Endothelial cell of umbilical vein (primary cell): ENCODE data around the gene ESYT2. TPM values are rescaled to one million over a fixed set of nuclear protein-coding genes. Genes with fewer than 3 reads are reported as not detected.

ENCODE experiments used
- BruUV-seq: library from RNA; stranded (reverse); fragments of 400-500 nt; replicated peaks from 2 replicates; lab custom pipeline; 2021; lab: Mats Ljungman, UMichigan
- CTCF ChIA-PET: fragments of 300-600, 350-600 bp; sonication (Branson Sonifier 250); formaldehyde crosslinking; loops from one replicate; lab custom pipeline; 2021; ENCODE audit warnings: antibody characterized with exemption, inconsistent platforms; lab: Charles Lee
- POLR2A ChIA-PET: fragments of 300-600, 350-600 bp; sonication (Branson Sonifier 250); formaldehyde crosslinking; loops from one replicate; lab custom pipeline; 2021; ENCODE audit warnings: antibody characterized with exemption, inconsistent platforms; lab: Charles Lee
- DNase-seq: peaks from one replicate; pipeline ENCODE4 v3.0.0-alpha.2; 2011; ENCODE audit warnings: low read depth, low spot score
- FAIRE-seq: peaks from 2 replicates; lab custom pipeline; 2011; peaks lifted over from hg19 to GRCh38; lab: Jason Lieb, UNC
- H2AFZ ChIP-seq: 2 replicates; pipeline ENCODE4 v1.6.0; 2012; ENCODE audit warnings: low read depth, low read length, control low read depth, inconsistent platforms
- H3K27ac ChIP-seq: 2 replicates; pipeline ENCODE4 v1.5.1; 2011; ENCODE audit warnings: low read depth, mild to moderate bottlenecking, control low read depth, low read length, moderate library complexity; ENCODE audit not compliant: insufficient read depth
- H3K27me3 ChIP-seq, 2 experiments: 2 replicates each; pipeline versions ENCODE4 v1.6.0 to v1.6.1; 2011; ENCODE audit warnings: low read length in 2 of 2, mixed read lengths in 1 of 2; ENCODE audit not compliant: control insufficient read depth in 2 of 2, insufficient read depth in 2 of 2
- H3K36me3 ChIP-seq, 2 experiments: 2 replicates in 1 of 2; 3 replicates in 1 of 2; pipeline ENCODE4 v1.5.1; 2011; ENCODE audit warnings: low read length in 2 of 2, mild to moderate bottlenecking in 1 of 2, moderate library complexity in 1 of 2; ENCODE audit not compliant: control insufficient read depth in 2 of 2, insufficient read depth in 2 of 2; ENCODE audit errors: extremely low read depth in 1 of 2
- H3K4me1 ChIP-seq: 3 replicates; pipeline ENCODE4 v1.5.1; 2011; ENCODE audit warnings: mild to moderate bottlenecking, low read length; ENCODE audit not compliant: control insufficient read depth, insufficient read depth; ENCODE audit errors: extremely low read depth
- H3K4me2 ChIP-seq: 2 replicates; pipeline ENCODE4 v1.6.1; 2011; ENCODE audit warnings: low read length, control low read depth, mixed read lengths; ENCODE audit not compliant: insufficient read depth
- H3K4me3 ChIP-seq, 3 experiments: fragments of 200-600 bp in 1 of 3; sonication (generic), shearing (Covaris generic) in 1 of 3; replicated peaks in 1 of 3; 2 replicates each; pipeline ENCODE4 v1.5.1; 2011 to 2016; ENCODE audit warnings: control low read depth in 3 of 3, low read length in 3 of 3, mild to moderate bottlenecking in 2 of 3, inconsistent platforms in 1 of 3, low read depth in 1 of 3, moderate library complexity in 1 of 3; ENCODE audit not compliant: insufficient read depth in 1 of 3
- H3K79me2 ChIP-seq: 2 replicates; pipeline ENCODE4 v1.6.0; 2012; ENCODE audit warnings: low read length, inconsistent platforms; ENCODE audit not compliant: control insufficient read depth, insufficient read depth
- H3K9ac ChIP-seq: replicated peaks from 2 replicates; pipeline ENCODE3; 2011; ENCODE audit warnings: low read length, control low read depth; ENCODE audit not compliant: insufficient read depth; ENCODE audit errors: extremely low read depth
- H3K9me1 ChIP-seq: replicated peaks from 3 replicates; pipeline ENCODE4 v1.6.0; 2011; ENCODE audit warnings: mild to moderate bottlenecking, low read length; ENCODE audit not compliant: control insufficient read depth, insufficient read depth; ENCODE audit errors: extremely low read depth
- H3K9me3 ChIP-seq: replicated peaks from 2 replicates; pipeline ENCODE4 v1.5.1; 2012; ENCODE audit warnings: low read length, inconsistent platforms; ENCODE audit not compliant: control insufficient read depth, insufficient read depth
- H4K20me1 ChIP-seq: replicated peaks from 2 replicates; pipeline ENCODE3; 2011; ENCODE audit warnings: mild to moderate bottlenecking, low read length; ENCODE audit not compliant: control insufficient read depth, insufficient read depth; ENCODE audit errors: extremely low read depth
- FOS ChIP-seq: IDR thresholded peaks from 2 replicates; pipeline ENCODE4 v1.6.1; 2011; ENCODE audit warnings: mild to moderate bottlenecking, low read length, moderate library complexity, borderline replicate concordance; ENCODE audit not compliant: insufficient read depth
- MYC ChIP-seq: IDR thresholded peaks from one replicate; pipeline ENCODE4 v1.6.1; 2011; ENCODE audit warnings: mild to moderate bottlenecking, low read depth, low read length
- POLR2AphosphoS5 ChIP-seq: IDR thresholded peaks from 2 replicates; pipeline ENCODE4 v1.6.1; 2012; ENCODE audit warnings: low read depth, mild to moderate bottlenecking, control low read depth, low read length, moderate library complexity; ENCODE audit not compliant: insufficient read depth
- dilution Hi-C: fragments of 300-500 bp; cut with MboI; formaldehyde crosslinking; loops from one replicate; pipeline ENCODE4 v1.15.0; 2019; ENCODE audit warnings: low sequenced_read_pairs; ENCODE audit not compliant: extremely low pct_ligation_motif_present
- intact Hi-C: fragments of 100-400 bp; cut with micrococcal nuclease; formaldehyde crosslinking; loops from one replicate; pipeline ENCODE4 v1.10.0; 2022
- polyA plus RNA-seq, 4 experiments: library from polyadenylated mRNA; depleted of rRNA in 3 of 4; stranded (reverse) in 3 of 4; unstranded in 1 of 4; fragments of >200 nt; gene quantifications; 2 replicates each; pipeline versions ENCODE4 v1.2.1 to v1.2.3, GENCODE V29; 2011 to 2012; ENCODE audit warnings: missing spikeins in 1 of 4
- total RNA-seq: library from RNA; stranded (reverse); gene quantifications from 2 replicates; pipeline ENCODE4 v1.2.3, GENCODE V29; 2021
- TF ChIP-seq, protein P1 (sequence below), 2 donors: IDR thresholded peaks; 1 replicate in 1 of 2; 2 replicates in 1 of 2; pipeline ENCODE4 v1.5.1; 2011; ENCODE audit warnings: low read length in 2 of 2, mild to moderate bottlenecking in 2 of 2, moderate library complexity in 2 of 2, control low read depth in 1 of 2, inconsistent platforms in 1 of 2, low read depth in 1 of 2; ENCODE audit not compliant: insufficient read depth in 1 of 2; ENCODE audit errors: extremely low read depth in 1 of 2
- TF ChIP-seq, protein P2 (sequence below): IDR thresholded peaks from 2 replicates; pipeline ENCODE4 v1.6.1; 2011; ENCODE audit not compliant: insufficient read depth, insufficient read length

ESYT2 gene
- total and polyA plus RNA-seq, 2 donors (not counting 3 experiments of a cell fraction or from before 2014, with no cell fraction given) = 18.8 to 46.6 TPM

DNA sequence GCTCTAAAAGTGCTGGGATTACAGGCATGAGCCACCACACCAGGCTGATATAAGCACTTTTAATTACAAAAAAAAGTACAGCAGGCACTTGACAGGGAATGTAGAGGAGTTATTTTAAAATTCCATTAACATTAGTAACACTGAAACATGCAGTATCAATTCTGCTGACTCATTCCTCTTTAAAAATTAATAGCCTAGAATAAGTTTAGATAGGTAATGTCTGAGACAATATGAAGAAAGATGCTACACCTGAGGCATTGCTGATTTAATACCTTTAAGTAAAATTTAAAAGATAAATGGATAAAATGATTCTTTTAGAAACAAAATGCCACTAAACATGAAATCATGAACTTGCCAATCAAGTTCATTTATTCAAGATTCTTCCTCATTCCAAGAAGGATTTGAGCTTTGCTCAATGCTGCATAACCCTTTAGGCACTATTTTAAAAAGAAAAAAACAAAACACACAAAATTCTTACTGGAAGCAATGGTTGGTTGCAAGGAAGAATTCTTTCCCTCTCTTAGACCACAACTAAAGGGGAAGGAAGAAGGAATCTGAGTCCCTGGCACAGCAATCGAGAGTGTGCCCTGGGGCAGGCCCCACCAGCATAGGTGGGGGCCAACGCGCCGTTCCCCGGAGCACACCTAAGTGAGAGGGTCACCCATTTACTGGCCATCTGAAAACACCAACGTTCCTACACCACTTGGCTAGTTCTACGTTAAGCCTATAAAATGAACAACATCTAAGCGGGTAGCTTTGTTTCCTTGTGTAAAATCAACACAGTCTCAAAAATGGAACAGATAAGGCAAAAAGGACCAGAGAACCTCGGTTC lies 26.6 kb downstream of the ESYT2 start:
- no peaks in the 10 kb centered on the region for H3K9me3 ChIP-seq
- H3K27ac ChIP-seq = no peak overlapping the region
- intact Hi-C loops = loop anchor here (1.0 kb wide), 1 partner anchor 9 kb away; no protein-coding TSS in a partner anchor
- no peak for DNase-seq
- H3K27me3 ChIP-seq = no peaks in the 10 kb centered on the region
- no peak overlapping the region for H2AFZ ChIP-seq
- no peaks in the 10 kb centered on the region for H3K4me1 ChIP-seq
- no peaks in the 10 kb centered on the region for H4K20me1 ChIP-seq
- H3K4me3 ChIP-seq = no peak overlapping the region
- TF ChIP-seq FOS = peak; percentile 24
- no peak for TF ChIP-seq POLR2AphosphoS5
- TF ChIP-seq, protein P1, sequence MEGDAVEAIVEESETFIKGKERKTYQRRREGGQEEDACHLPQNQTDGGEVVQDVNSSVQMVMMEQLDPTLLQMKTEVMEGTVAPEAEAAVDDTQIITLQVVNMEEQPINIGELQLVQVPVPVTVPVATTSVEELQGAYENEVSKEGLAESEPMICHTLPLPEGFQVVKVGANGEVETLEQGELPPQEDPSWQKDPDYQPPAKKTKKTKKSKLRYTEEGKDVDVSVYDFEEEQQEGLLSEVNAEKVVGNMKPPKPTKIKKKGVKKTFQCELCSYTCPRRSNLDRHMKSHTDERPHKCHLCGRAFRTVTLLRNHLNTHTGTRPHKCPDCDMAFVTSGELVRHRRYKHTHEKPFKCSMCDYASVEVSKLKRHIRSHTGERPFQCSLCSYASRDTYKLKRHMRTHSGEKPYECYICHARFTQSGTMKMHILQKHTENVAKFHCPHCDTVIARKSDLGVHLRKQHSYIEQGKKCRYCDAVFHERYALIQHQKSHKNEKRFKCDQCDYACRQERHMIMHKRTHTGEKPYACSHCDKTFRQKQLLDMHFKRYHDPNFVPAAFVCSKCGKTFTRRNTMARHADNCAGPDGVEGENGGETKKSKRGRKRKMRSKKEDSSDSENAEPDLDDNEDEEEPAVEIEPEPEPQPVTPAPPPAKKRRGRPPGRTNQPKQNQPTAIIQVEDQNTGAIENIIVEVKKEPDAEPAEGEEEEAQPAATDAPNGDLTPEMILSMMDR (IDR thresholded peaks at IDR 0.05; ENCODE audit: extremely low read depth in 1 of 2, insufficient read depth in 1 of 2, low read depth in 1 of 2, low read length in 2 of 2) = no peak
- no peak for TF ChIP-seq MYC
- TF ChIP-seq, protein P2, sequence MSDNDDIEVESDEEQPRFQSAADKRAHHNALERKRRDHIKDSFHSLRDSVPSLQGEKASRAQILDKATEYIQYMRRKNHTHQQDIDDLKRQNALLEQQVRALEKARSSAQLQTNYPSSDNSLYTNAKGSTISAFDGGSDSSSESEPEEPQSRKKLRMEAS = no peak
- no TSS peak for BruUV-seq
- H3K79me2 ChIP-seq = peaks cover 29% of the 10 kb centered on the region
- FAIRE-seq = no peak
- dilution Hi-C loops = no loop called here
- H3K36me3 ChIP-seq = peaks cover 0 to 2% of the 10 kb centered on the region in 2 experiments
- no peaks in the 10 kb centered on the region for H3K9me1 ChIP-seq
- ChIA-PET CTCF (interaction anchor here (1.1 kb wide), 1 partner anchor 10 kb away, joined by 3 read pairs; no protein-coding TSS in a partner anchor), POLR2A (no interaction called here)
- no peak overlapping the region for H3K9ac ChIP-seq
- no peak overlapping the region for H3K4me2 ChIP-seq
